GM21529 (cell line): ENCODE data around the gene RXFP4.
"Not testable (repeated sequence)": the region's sequence is repeated elsewhere in the genome, so short reads cannot be mapped to it uniquely, and the experiment has no call there.

Experiments used
- ATAC-seq: cut with Tn5 transposase; IDR thresholded peaks from one replicate; pipeline ENCODE4 v1.9.1; 2021; ENCODE audit not compliant: unreplicated experiment

The RXFP4 gene, protein sequence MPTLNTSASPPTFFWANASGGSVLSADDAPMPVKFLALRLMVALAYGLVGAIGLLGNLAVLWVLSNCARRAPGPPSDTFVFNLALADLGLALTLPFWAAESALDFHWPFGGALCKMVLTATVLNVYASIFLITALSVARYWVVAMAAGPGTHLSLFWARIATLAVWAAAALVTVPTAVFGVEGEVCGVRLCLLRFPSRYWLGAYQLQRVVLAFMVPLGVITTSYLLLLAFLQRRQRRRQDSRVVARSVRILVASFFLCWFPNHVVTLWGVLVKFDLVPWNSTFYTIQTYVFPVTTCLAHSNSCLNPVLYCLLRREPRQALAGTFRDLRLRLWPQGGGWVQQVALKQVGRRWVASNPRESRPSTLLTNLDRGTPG

DNA sequence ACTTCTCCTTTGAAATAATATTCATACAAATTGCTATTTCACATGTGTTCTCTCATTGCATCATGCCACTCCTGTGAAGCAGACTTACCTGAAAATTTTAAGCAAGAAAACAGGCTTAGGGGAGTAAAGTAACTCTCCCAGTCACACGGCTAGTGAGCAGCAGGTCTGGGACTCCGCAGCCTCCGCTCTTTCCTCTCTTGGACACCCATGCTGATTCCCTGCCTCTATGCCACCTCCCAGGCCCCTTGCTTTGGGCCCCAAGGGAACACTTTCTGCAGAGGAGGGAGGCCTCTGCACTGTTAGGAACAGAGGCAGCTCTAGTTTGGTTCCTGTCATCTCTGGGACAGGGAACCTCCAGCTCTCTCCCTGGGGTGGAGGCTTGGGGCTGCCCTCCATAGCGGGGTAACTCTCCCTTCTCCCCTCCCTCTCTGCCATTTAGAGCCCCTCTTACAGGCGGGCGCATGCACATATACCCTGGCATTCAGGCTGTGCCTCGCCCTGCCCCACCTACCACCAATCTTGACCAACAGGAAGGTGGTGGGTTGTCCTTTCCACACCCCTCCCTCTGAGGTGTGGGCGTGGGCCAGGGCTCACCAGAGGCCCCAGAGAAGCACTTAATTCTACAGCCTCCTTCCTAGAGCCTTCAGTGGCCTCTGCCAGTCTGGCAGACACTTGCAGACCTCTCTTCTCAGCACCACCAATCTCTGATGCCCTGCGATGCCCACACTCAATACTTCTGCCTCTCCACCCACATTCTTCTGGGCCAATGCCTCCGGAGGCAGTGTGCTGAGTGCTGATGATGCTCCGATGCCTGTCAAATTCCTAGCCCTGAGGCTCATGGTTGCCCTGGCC is at the start of gene RXFP4:
Gene RXFP4 (plus strand): TSS at position 646 of the 852 bp plus-strand sequence. CDS start 72 bp downstream, at position 718.
- no peak for ATAC-seq

DNA sequence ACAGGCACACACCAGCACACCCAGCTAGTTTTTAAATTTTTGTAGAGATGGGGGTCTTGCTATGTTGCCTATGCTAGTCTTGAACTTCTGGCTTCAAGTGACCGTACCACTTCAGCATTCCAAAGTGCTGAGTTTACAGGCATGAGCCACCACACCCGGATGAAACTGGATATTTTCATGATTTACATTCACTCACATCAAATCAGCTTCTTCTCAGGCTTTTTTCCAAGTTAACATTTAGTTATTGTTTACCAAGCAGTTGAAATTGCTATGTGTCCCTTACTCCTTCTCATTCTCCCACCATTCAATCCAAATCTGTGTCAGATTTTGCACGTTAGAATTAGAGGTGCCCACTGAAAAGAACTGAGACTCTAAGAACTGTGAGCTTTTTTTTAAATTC is 48.6 kb upstream of the RXFP4 start:
- ATAC-seq, result no peak

DNA sequence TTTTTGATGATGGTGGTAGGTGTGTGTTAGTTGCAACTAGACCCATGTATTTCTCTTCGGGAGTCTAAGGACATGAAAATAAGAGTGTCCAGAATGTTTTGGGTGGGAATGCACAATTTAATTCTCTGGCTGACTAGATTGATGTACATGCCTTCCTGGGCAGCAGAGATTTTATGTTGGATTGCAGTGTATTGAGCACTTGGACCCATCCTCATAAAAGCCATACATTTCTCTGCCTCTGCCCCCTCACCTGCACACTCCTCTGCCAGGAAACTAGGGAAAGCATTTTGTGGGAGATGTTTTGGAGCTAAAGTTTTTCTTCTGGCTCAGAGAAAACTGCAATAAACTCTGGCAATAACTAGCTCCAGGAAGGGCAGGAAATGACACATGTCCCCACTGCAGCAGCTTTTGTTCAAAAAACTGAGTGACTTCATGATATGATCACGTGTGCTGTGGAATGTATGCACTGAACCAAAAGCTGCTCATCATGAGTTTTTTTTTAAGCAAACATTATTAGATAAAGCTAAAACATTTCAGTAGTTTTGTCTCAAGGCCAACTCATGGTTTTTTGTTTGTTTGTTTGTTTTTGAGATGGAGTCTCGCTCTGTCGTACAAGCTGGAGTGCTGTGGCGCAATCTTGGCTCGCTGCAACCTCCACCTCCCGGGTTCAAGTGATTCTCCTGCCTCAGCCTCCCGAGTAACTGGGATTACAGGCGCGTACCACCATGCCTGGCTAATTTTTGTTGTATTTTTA is 47.9 kb upstream of the RXFP4 start:
- no peak for ATAC-seq

GRCh38 chr1:155895617-155896016 is 45.8 kb upstream of the RXFP4 start:
- ATAC-seq, result not testable (repeated sequence)

GRCh38 chr1:155896476-155896875 is 45.0 kb upstream of the RXFP4 start:
- not testable (repeated sequence) for ATAC-seq

- ATAC-seq, result no peak
Measured at GRCh38 chr1:155897746-155898145, 43.7 kb upstream of the RXFP4 start.

GRCh38 chr1:155898888-155899287 is 42.5 kb upstream of the RXFP4 start:
- no peak for ATAC-seq

DNA sequence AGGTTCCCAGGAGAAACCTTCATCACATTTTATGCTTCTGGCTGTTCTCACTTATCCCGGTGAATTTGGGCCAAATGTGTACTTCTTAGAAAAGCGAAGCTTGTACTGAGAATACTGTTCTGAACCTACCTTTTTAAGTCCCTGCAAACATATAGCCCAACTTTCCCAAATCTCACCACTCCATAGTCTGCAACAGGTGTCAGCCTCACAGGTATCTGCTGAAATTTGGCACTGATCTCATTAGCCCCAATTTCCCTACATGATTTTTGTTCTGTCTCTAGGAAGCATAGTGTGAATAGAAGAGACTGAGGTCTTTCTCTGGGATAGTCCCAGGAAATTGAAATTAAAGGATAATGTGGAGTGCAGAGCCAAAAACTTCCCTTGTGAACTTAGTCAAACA is 41.8 kb upstream of the RXFP4 start:
- ATAC-seq, result no peak

- no peak for ATAC-seq
Measured at GRCh38 chr1:155900161-155900560, 41.3 kb upstream of the RXFP4 start.

DNA sequence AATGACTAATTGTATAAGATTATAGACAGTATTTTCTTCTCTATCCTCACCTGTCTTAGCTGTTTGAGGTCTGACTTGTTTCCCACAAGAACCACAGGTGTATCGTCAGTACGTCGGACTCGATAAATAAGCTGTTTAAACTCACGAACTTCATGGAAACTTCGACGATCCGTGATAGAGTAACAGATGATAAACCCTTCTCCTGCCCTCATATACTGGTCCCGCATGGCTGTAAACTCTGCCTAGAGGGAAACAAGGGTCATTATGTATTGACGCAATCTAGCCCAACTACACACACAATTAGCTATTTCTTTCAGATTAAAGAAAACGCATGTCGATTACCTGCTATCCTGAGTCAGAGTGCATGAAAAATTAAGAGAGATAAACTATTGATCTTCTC is 37.2 kb upstream of the RXFP4 start:
- ATAC-seq, result no peak

GRCh38 chr1:155909894-155910293 is 31.5 kb upstream of the RXFP4 start:
- ATAC-seq, result no peak

GRCh38 chr1:155910621-155911121 is 30.8 kb upstream of the RXFP4 start:
- ATAC-seq, result peak; percentile 29

DNA sequence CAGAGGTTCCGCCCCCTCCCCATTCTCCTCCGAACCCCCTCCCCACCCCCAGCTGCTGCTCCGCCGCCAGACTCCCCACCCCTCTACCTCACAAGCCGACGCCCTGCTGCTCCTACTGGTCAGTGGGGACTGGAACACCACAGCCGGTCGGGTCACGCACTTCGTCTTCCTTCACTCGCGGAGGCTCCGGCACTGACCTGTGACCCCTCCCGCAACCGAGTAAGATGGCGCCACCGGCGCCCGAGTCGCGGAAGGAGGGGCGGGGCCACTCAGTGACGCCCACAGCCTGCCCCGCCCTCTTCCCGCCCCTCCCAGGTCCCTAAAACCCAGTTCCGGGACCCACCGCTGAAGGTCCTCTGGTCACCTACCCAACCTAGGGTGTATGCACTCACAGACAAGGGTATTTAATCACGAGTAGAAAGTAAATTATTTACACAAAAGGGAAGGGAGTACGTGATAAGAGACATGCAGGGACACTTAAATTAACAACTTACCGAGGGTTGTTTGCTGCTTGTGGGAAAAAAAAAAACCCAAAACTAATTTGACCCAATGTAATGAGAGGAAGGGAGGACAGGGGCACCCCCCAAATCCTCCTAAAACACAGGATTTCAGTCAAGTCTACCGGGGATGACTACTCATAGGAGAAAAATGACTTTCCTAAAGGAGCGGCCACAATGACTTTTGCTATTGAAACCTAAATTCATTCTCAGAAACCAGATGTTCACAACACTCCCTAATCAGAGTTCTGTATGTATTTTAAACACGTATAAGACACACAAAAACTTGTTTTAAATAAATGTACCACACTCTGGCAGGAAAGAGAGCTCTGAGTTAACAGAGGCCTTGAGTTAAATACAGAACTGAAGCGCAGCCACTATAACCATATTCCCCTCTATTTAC is 30.0 kb upstream of the RXFP4 start, which contains the start of gene RIT1:
Gene RIT1 (minus strand): TSS at position 194 of the 900 bp plus-strand sequence. CDS start 588 bp downstream, outside the sequence.
- peak; percentile 85 for ATAC-seq

DNA sequence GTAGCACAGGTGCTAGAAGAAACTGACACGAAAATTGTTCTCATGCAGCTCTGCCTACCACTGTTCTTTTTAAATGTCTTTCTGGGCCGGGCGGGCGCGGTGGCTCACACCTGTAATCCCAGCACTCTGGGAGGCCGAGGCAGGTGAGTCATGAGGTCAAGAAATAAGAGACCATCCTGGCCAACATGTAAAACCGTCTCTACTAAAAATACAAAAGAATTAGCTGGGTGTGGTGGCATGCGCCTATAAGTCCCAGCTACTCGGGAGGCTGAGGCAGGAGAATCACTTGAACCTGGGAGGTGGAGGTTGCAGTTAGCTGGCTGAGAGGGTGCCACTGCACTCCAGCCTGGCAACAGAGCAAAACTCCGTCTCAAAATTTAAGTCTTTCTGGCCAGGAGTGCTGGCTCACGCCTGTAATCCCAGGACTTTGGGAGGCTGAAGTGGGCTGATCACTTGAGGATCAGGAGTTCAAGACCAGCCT is 29.3 kb upstream of the RXFP4 start:
- ATAC-seq, result no peak

GRCh38 chr1:155913969-155914757 is 27.3 kb upstream of the RXFP4 start:
- ATAC-seq, result no peak

DNA sequence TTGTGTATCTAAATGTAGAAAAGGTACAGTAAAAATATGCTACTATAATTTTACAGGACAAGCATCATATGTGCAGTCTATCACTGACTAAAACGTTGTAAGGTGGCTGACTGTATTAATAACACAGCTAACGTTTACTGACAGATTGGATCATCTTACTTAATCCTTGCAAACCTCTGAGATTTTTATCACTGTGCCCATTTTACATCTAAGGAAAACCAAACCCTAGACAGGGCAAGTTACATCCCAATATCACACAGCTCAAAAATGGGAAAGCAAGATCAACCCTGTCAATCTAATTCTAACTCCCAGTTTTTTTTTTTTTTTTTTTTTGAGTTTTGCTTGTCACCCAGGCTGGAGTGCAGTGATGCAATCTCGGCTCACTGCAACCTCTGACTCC is 22.8 kb upstream of the RXFP4 start:
- no peak for ATAC-seq

DNA sequence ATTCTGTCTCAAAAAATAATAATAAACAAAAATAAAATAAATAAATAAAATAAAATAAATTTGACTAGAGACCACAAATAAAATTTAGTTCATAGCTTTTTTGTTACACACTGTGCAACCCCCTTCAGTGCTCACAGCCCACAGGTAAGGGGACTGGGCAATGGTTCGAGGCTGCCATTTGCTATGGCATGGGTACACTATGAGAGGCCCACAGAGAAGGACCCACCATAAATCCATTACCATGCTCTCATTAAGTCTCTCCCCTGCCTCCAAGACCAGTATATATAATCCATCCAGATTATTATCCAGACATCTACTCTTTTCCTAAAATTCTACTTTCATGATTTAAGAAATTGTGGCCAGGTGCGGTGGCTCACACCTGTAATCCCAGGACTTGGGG is 21.6 kb upstream of the RXFP4 start:
- ATAC-seq, result no peak

DNA sequence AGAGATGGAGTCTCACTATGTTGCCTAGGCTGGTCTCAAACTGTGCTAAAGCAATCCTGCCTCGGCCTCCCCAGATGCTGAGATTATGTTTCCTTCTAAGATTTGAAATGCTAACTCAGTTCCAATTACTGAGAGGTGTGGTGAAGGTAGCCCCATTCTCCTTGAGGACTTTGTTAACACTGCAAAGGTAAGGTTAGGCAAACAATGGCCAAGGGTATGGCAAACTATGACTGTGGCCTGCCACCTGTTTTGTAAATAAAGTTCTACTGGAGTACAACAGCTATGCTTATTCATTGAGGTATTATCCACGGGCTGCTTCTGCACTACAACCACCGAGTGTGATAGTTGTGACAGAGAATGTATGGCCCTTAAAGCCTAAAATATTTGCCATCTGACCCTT is 20.7 kb upstream of the RXFP4 start:
- no peak for ATAC-seq

DNA sequence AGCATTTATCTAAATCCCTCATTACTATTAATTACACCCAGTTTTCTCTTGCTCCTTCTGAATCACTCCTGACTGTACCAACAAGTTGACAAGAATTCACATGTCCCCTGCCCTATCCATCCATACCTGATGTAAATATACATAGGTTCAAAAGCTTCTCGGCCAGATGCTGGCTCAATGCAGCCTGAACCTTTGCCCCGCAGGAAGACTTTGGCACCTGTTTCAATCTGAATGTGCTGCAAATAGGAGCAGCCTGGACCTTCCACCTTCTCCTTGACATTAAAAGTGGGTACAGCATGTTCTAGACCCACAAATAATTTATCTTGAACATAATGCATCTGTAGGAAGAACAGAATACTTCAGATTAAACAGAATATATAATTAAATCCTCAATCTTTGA is 15.9 kb upstream of the RXFP4 start:
- ATAC-seq, result no peak
